ENCODE data around the gene IL3RA. TPM values are rescaled to one million over a fixed set of nuclear protein-coding genes. Genes with fewer than 3 reads are reported as not detected.

IL3RA gene
- total RNA-seq, 1 experiment from 2014 or later = 0.49 TPM

- intact Hi-C loops (cut with micrococcal nuclease; ENCODE audit: unreplicated experiment) = no loop called here
- no TSS peak for BruUV-seq (replicated peaks)
- Histone ChIP-seq H3K36me3 (ENCODE audit: insufficient read depth, low read length, poor library complexity, severe bottlenecking) (peaks cover 29% of the 10 kb centered on the region), H3K27me3 (replicated peaks; ENCODE audit: insufficient read depth, low read depth, low read length, poor library complexity) (no peaks in the 10 kb centered on the region), H3K27ac (ENCODE audit: low read depth, low read length, poor library complexity, severe bottlenecking) (no peak overlapping the region), H3K4me3 (ENCODE audit: low read depth, low read length, poor library complexity, severe bottlenecking) (no peak overlapping the region), H3K4me1 (ENCODE audit: insufficient read depth, low read length, poor library complexity, severe bottlenecking) (no peaks in the 10 kb centered on the region), H3K9me3 (ENCODE audit: low read depth, low read length, poor library complexity, severe bottlenecking) (peaks cover 15% of the 10 kb centered on the region)
- POLR2A ChIA-PET (ENCODE audit: low non-redundant PET) = no interaction called here
- TF ChIP-seq CTCF (conservative IDR thresholded peaks at IDR 0.05; ENCODE audit: low read depth, low read length) = no peak
- TF ChIP-seq EZH2 (IDR thresholded peaks at IDR 0.05; ENCODE audit: borderline replicate concordance, low read depth, low read length, poor library complexity, severe bottlenecking) = no peak
- no peak for DNase-seq (ENCODE audit: low spot score)
- CTCF ChIA-PET = no interaction called here
Observed at GRCh38 chrX:1421433-1422134, 85.0 kb downstream of the IL3RA start.

- Histone ChIP-seq H3K27me3 (replicated peaks; ENCODE audit: insufficient read depth, low read depth, low read length, poor library complexity) (no peaks in the 10 kb centered on the region), H3K36me3 (ENCODE audit: insufficient read depth, low read length, poor library complexity, severe bottlenecking) (peaks cover 28% of the 10 kb centered on the region), H3K4me1 (ENCODE audit: insufficient read depth, low read length, poor library complexity, severe bottlenecking) (no peaks in the 10 kb centered on the region), H3K27ac (ENCODE audit: low read depth, low read length, poor library complexity, severe bottlenecking) (no peak overlapping the region), H3K9me3 (ENCODE audit: low read depth, low read length, poor library complexity, severe bottlenecking) (peaks cover 15% of the 10 kb centered on the region), H3K4me3 (ENCODE audit: low read depth, low read length, poor library complexity, severe bottlenecking) (no peak overlapping the region)
- TF ChIP-seq CTCF (conservative IDR thresholded peaks at IDR 0.05; ENCODE audit: low read depth, low read length) = no peak
- no peak for TF ChIP-seq EZH2 (IDR thresholded peaks at IDR 0.05; ENCODE audit: borderline replicate concordance, low read depth, low read length, poor library complexity, severe bottlenecking)
- DNase-seq (ENCODE audit: low spot score) = no peak
- intact Hi-C loops (cut with micrococcal nuclease; ENCODE audit: unreplicated experiment) = no loop called here
- CTCF ChIA-PET = no interaction called here
- POLR2A ChIA-PET (ENCODE audit: low non-redundant PET) = no interaction called here
- BruUV-seq (replicated peaks) = no TSS peak
Observed at GRCh38 chrX:1422135-1422465, 85.5 kb downstream of the IL3RA start.

GRCh38 chrX:1423215-1423614, 86.6 kb downstream of the IL3RA start:
- peaks cover 24% of the 10 kb centered on the region for H3K36me3 ChIP-seq (ENCODE audit: insufficient read depth, low read length, poor library complexity, severe bottlenecking)
- POLR2A ChIA-PET (ENCODE audit: low non-redundant PET) = no interaction called here
- no TSS peak for BruUV-seq (replicated peaks)

More at GRCh38 chrX:1423215-1423614, 86.6 kb downstream of the IL3RA start:
- Histone ChIP-seq H3K27me3 (replicated peaks; ENCODE audit: insufficient read depth, low read depth, low read length, poor library complexity) (no peaks in the 10 kb centered on the region), H3K4me1 (ENCODE audit: insufficient read depth, low read length, poor library complexity, severe bottlenecking) (no peaks in the 10 kb centered on the region), H3K4me3 (ENCODE audit: low read depth, low read length, poor library complexity, severe bottlenecking) (no peak overlapping the region), H3K9me3 (ENCODE audit: low read depth, low read length, poor library complexity, severe bottlenecking) (peaks cover 15% of the 10 kb centered on the region), H3K27ac (ENCODE audit: low read depth, low read length, poor library complexity, severe bottlenecking) (no peak overlapping the region)
- TF ChIP-seq CTCF (conservative IDR thresholded peaks at IDR 0.05; ENCODE audit: low read depth, low read length) = no peak
- TF ChIP-seq EZH2 (IDR thresholded peaks at IDR 0.05; ENCODE audit: borderline replicate concordance, low read depth, low read length, poor library complexity, severe bottlenecking) = no peak
- CTCF ChIA-PET = no interaction called here
- DNase-seq (ENCODE audit: low spot score) = no peak
- intact Hi-C loops (cut with micrococcal nuclease; ENCODE audit: unreplicated experiment) = no loop called here

All from A673 (cell line).